ENCODE results near the gene PDE4B.

- TF ChIP-seq ZZZ3 (CRISPR knock-in tag; IDR thresholded peaks at IDR 0.05; ENCODE audit: borderline replicate concordance) (no peak), ZNF160 (CRISPR knock-in tag; IDR thresholded peaks at IDR 0.05) (no peak), RNF2 (conservative IDR thresholded peaks at IDR 0.05; ENCODE audit: low read depth) (no peak), ZSCAN30 (CRISPR knock-in tag; IDR thresholded peaks at IDR 0.05) (no peak)
These were observed 102.3 kb downstream of the PDE4B start for GRCh38 chr1:65894738-65895605.

Data from HepG2 (cell line).